ENCODE results near the gene HCRTR1.

GRCh38 chr1:31643976-31644559 lies 26.6 kb downstream of the HCRTR1 start:
- TF ChIP-seq EP300 (IDR thresholded peaks at IDR 0.05) = no peak
- TF ChIP-seq CTCF (IDR thresholded peaks at IDR 0.05) = no peak
